Bronchial epithelial cell (primary cell): ENCODE data around the gene LIMS2. TPM values are rescaled to one million over a fixed set of nuclear protein-coding genes. Genes with fewer than 3 reads are reported as not detected.
A peak's percentile ranks its signal among the peaks of the same experiment; 100 is the strongest.

Experiments
- DNase-seq: peaks from one replicate; pipeline ENCODE4 v3.0.0-alpha.2; 2010; ENCODE audit warnings: low read depth
- FAIRE-seq: peaks from 2 replicates; lab custom pipeline; 2011; peaks lifted over from hg19 to GRCh38; lab: Jason Lieb, UNC
- H3K27me3 ChIP-seq: 2 replicates; pipeline ENCODE4 v1.5.1; 2011; ENCODE audit warnings: low read length; ENCODE audit not compliant: control insufficient read depth, insufficient read depth
- H3K36me3 ChIP-seq: 2 replicates; pipeline ENCODE4 v1.5.1; 2011; ENCODE audit warnings: low read length; ENCODE audit not compliant: control insufficient read depth, insufficient read depth
- H3K4me3 ChIP-seq: 2 replicates; pipeline ENCODE4 v1.5.1; 2011; ENCODE audit warnings: mild to moderate bottlenecking, low read depth, low read length, control low read depth
- total RNA-seq: library from RNA; depleted of rRNA; stranded (reverse); fragments of >200 nt; gene quantifications from 2 replicates; pipeline ENCODE4 v1.2.1, GENCODE V29; 2014
- TF ChIP-seq, protein P1 (sequence below): IDR thresholded peaks from 2 replicates; pipeline ENCODE4 v1.5.1; 2011; ENCODE audit warnings: mild to moderate bottlenecking, moderate library complexity, low read length, control low read depth, inconsistent platforms; ENCODE audit not compliant: insufficient read depth, severe bottlenecking

Gene LIMS2
- total RNA-seq, 1 donor from 2014 or later: 0.79 TPM

DNA sequence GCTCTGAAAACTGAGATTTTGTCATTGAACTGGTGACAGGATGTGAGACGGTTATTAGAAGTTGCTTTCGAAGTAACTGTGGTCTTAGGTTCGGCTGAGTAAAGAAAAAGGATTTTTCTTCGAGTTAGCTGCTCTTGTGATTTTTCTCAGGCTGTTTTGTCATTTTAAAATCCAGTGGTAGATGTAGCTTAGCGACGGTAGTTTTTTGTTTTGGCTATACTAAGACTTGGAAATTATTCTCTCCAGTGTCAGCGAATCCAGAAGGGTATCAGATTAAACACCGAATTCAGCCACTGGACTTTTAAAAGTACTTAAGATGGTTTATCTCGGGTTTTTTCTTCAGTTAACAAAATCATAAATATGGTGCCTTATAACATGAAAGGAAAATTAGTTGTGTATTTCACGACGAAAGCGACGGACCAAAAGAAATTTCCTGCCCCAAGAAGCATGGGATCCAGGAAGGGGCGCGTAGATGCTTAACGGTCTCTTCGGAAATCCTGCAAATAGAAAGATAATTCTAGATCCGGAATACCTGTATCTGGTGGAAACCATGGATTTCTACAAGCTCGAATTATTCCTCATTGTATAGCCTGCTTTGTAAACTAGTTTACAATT is 27.2 kb upstream of the LIMS2 start:
- TF ChIP-seq, protein P1, sequence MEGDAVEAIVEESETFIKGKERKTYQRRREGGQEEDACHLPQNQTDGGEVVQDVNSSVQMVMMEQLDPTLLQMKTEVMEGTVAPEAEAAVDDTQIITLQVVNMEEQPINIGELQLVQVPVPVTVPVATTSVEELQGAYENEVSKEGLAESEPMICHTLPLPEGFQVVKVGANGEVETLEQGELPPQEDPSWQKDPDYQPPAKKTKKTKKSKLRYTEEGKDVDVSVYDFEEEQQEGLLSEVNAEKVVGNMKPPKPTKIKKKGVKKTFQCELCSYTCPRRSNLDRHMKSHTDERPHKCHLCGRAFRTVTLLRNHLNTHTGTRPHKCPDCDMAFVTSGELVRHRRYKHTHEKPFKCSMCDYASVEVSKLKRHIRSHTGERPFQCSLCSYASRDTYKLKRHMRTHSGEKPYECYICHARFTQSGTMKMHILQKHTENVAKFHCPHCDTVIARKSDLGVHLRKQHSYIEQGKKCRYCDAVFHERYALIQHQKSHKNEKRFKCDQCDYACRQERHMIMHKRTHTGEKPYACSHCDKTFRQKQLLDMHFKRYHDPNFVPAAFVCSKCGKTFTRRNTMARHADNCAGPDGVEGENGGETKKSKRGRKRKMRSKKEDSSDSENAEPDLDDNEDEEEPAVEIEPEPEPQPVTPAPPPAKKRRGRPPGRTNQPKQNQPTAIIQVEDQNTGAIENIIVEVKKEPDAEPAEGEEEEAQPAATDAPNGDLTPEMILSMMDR: no peak
- DNase-seq (no peak), FAIRE-seq (no peak)
- Histone ChIP-seq H3K27me3 (no peaks in the 10 kb centered on the region), H3K36me3 (peaks cover 6% of the 10 kb centered on the region), H3K4me3 (peak overlapping the region; percentile 60)

DNA sequence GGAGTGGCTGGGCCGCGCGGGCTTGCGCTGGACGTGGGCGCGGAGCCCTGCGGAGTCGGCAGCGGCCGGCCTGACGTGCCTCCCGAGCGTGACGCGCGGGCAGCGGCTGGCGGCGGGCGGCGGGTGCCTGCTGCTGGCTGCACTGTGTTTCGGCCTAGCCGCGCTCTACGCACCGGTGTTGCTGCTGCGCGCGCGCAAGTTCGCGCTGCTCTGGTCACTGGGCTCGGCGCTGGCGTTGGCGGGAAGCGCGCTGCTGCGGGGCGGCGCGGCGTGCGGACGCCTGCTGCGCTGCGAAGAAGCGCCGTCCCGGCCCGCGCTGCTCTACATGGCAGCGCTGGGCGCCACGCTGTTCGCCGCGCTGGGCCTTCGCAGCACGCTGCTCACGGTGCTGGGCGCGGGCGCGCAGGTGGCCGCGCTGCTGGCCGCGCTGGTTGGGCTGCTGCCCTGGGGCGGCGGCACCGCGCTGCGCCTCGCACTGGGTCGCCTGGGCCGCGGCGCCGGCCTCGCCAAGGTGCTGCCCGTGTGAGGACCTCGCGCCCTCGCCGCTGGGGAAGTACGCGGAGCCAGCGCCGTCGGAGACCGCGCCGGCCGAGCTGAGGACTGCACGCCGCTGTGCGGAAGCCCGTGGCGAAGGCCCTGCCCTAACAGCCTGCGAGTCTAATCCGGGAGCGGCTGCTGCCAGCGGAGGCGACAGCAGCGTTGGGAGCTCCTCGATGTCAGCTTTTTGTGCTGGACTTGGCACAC is 26.5 kb upstream of the LIMS2 start:
- TF ChIP-seq, protein P1: peak; percentile 21
- no peak for FAIRE-seq
- Histone ChIP-seq H3K27me3 (no peaks in the 10 kb centered on the region), H3K36me3 (peaks cover 5% of the 10 kb centered on the region), H3K4me3 (peak overlapping the region; percentile 60)
- peak; percentile 57 for DNase-seq

GRCh38 chr2:127701193-127701650 is 25.9 kb upstream of the LIMS2 start, which contains the start of gene SFT2D3:
Gene SFT2D3, plus strand, starts transcription at chr2:127701497. Its CDS starts 32 bp downstream, at chr2:127701529.
- H3K4me3 ChIP-seq: peak within 1 kb of the TSS; percentile 60
- H3K36me3 ChIP-seq: peaks cover 2% of the 10 kb centered on the region
- DNase-seq: peak; percentile 79
- no peak for FAIRE-seq
- no peaks in the 10 kb centered on the region for H3K27me3 ChIP-seq
- TF ChIP-seq, protein P1: no peak

DNA sequence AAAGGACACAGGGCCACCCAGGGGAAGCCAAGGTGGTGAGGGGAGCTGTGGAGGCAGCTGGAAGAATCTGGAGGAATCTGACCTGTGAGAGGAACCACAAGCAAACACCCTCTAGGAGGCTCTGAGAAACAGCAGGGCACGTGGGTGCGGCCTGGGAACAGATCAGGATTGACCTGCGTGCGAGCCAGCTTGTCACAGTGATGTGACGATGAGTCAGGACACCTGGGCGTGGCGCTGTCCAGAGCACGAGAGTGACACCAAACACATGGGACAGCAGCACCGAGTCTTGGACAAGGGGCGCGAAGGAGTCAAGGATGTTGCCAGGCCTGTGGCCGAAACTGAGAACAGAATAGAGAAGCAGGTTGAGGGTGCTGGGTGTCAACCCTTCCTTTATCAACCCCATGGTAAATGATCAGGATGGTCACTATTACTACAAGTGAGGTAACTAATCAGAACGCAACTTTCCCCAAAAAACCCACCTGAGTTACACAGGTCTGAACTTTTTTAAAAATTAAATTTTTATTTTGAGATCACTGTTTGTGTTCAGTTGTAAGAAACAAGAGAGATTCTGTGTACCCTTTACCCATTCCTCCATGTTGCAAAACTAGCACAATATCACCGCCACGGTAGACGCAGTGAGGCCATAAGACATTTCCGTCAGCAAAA is 25.3 kb upstream of the LIMS2 start:
- FAIRE-seq: no peak
- no peak for DNase-seq
- no peaks in the 10 kb centered on the region for H3K36me3 ChIP-seq
- TF ChIP-seq, protein P1: no peak
- no peaks in the 10 kb centered on the region for H3K27me3 ChIP-seq
- H3K4me3 ChIP-seq: peak overlapping the region; percentile 60

GRCh38 chr2:127698553-127699355 is 23.4 kb upstream of the LIMS2 start:
- no peak overlapping the region for H3K4me3 ChIP-seq
- FAIRE-seq (no peak), DNase-seq (no peak)
- TF ChIP-seq, protein P1: no peak
- H3K36me3 ChIP-seq: no peaks in the 10 kb centered on the region
- H3K27me3 ChIP-seq: no peaks in the 10 kb centered on the region
